ENCODE data around the gene LAMC2.
"Not testable (repeated sequence)": the region's sequence is repeated elsewhere in the genome, so short reads cannot be mapped to it uniquely, and the experiment has no call there.

The LAMC2 gene

DNA sequence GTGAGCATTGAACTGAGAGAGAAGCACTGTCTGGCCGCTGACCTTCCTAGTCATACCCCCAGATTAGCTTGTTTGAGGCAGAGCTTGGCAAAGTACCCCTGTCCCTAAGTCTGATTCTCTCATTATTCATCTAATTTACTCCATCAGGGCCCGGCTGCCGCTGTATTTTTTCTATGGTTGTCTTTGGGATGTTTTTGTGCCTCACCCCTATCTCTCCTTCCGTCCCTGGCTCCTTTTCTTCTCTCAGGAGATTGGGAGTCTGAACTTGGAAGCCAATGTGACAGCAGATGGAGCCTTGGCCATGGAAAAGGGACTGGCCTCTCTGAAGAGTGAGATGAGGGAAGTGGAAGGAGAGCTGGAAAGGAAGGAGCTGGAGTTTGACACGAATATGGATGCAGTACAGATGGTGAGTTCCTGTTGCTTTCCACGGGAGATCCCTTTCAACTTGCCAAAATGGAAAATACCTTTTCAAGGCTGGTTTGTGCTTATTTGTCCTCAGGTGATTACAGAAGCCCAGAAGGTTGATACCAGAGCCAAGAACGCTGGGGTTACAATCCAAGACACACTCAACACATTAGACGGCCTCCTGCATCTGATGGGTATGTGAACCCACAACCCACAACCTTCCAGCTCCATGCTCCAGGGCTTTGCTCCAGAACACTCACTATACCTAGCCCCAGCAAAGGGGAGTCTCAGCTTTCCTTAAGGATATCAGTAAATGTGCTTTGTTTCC lies 53.9 kb downstream of the LAMC2 start:
- DNase-seq = no peak

DNA sequence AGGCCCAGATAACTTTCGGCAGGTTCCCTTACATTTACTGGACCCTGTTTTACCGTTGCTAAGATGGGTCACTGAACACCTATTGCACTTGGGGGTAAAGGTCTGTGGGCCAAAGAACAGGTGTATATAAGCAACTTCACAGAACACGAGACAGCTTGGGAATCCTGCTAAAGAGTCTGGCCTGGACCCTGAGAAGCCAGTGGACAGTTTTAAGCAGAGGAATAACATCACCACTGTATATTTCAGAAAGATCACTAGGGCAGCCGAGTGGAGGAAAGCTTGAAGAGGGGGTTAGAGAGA lies 54.4 kb downstream of the LAMC2 start:
- DNase-seq = no peak

DNA sequence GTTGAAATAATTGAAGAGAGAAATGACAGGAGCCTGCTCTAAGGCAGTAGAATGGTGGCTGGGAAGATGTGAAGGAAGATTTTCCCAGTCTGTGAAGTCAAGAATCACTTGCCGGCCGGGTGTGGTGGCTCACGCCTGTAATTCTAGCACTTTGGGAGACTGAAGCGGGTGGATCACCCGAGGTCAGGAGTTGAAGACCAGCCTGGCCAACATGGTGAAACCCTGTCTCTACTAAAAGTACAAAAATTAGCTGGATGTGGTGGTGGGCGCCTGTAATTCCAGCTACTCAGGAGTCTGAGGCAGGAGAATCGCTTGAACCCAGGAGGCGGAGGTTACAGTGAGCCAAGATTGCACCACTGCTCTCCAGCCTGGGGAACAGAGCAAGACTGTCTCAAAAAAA lies 54.8 kb downstream of the LAMC2 start:
- DNase-seq = not testable (repeated sequence)

DNA sequence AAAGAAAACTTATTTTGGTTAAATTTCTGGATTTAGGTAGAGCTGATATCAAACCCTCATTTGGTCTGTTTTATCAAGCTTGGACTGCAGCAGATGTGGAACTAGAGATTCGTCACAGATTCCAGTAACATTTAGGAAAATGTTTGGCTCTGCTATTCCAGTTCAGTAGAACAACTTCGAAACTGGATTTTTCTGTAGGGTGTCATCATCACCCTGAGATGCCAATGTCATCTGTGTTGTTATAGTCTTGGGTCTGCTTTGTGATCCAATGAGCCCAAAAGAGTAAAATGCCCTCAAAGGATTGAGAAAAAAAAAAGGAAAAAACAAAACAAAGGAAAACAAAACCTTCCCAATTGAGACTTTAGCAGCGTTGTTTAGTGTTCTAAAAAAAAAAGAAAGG lies 55.4 kb downstream of the LAMC2 start:
- DNase-seq = no peak

DNA sequence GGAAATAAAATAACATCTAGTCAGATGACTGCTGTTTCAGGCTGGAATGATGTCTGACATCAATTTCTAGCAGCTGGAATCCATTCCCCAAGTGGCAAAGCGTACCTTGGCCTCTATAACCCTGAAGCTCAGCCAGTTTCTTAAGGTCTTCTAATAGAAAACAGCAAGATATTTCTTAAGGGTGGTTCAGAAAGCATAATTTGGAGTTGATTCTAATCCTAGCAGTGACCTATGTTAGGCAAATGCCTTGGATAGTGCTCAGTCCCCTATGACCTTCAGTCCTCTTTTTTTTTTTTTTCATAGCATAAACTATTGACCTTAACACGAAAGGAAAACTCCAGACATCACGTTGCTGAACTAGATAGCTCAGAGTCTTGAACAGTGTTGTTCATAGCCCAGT lies 56.5 kb downstream of the LAMC2 start:
- no peak for DNase-seq

DNA sequence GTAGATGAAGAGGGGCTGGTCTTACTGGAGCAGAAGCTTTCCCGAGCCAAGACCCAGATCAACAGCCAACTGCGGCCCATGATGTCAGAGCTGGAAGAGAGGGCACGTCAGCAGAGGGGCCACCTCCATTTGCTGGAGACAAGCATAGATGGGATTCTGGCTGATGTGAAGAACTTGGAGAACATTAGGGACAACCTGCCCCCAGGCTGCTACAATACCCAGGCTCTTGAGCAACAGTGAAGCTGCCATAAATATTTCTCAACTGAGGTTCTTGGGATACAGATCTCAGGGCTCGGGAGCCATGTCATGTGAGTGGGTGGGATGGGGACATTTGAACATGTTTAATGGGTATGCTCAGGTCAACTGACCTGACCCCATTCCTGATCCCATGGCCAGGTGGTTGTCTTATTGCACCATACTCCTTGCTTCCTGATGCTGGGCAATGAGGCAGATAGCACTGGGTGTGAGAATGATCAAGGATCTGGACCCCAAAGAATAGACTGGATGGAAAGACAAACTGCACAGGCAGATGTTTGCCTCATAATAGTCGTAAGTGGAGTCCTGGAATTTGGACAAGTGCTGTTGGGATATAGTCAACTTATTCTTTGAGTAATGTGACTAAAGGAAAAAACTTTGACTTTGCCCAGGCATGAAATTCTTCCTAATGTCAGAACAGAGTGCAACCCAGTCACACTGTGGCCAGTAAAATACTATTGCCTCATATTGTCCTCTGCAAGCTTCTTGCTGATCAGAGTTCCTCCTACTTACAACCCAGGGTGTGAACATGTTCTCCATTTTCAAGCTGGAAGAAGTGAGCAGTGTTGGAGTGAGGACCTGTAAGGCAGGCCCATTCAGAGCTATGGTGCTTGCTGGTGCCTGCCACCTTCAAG lies 57.3 kb downstream of the LAMC2 start:
- DNase-seq = no peak

DNA sequence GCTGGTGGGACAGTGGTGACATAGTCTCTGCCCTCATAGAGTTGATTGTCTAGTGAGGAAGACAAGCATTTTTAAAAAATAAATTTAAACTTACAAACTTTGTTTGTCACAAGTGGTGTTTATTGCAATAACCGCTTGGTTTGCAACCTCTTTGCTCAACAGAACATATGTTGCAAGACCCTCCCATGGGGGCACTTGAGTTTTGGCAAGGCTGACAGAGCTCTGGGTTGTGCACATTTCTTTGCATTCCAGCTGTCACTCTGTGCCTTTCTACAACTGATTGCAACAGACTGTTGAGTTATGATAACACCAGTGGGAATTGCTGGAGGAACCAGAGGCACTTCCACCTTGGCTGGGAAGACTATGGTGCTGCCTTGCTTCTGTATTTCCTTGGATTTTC lies 58.4 kb downstream of the LAMC2 start:
- DNase-seq = no peak

DNA sequence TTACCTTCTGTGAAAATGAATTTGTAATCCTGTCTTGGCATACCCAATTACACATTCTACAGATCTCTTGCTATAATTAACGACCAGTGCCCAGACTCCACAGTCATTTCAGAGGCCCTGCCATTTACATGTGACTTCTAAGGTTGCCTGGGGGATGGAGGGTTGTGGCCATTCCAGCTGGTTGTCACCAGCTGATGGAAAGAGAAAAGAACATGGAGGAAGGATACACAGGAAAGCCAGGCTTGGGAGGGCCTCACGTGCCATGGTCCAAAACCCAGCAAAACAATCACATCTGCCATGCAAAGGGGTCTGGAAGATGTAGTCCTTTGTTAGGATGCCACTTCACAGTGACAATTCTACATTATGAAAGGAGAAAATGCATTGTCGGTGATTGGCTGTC lies 59.3 kb downstream of the LAMC2 start:
- DNase-seq = no peak

DNA sequence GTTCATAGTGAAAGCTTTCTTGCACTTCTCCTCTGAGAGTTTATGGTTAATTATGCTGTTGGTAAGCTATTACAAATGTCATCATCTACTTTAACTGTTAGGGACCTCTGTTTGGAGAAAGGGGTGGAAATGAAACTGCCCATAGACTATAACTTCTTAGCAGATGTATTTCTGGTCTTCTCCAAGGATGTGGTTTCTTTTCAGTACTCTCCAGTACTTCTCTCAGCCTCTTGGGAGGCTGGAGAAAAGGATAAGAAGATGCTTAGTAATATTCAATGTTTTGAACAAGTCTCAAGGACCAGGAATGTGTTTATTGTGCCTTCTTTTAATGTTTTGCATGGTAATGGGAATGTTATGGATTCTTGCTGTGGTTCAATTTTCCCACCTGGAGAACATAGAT lies 60.4 kb downstream of the LAMC2 start:
- DNase-seq = no peak

DNA sequence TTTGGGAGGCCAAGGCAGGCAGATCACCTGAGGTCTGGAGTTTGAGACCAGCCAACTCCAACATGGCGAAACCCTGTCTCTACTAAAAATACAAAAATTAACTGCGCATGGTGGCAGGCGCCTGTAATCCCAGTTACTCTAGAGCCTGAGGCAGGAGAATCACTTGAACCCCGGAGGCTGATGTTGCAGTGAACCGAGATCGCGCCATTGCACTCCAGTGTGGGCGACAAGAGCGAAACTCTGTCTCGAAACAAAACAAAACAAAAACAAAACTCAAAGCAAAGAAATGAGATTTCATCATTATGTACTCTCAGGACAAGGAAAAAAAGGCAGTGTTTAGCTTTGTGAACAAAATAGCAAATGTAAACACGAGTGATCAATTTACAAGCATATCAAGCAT lies 61.0 kb downstream of the LAMC2 start:
- no peak for DNase-seq

DNA sequence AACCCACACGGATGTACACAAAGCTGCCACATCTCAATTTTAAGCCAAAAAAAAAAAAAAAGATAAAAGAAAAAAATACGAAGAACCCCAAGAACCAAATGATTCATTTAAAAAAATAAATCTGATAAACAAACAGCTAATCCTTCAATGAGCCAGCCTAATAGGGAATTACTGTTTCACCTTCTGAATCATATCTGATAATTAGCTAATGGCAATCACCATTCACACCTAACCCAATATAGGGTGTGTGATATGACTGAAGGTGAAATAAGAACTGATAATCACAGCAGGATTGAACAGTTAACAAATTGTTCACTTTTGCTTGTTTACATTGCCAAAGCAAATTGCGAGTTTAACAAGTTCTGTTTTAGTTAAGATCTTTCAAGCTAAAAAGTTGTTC lies 61.4 kb downstream of the LAMC2 start:
- no peak for DNase-seq

DNA sequence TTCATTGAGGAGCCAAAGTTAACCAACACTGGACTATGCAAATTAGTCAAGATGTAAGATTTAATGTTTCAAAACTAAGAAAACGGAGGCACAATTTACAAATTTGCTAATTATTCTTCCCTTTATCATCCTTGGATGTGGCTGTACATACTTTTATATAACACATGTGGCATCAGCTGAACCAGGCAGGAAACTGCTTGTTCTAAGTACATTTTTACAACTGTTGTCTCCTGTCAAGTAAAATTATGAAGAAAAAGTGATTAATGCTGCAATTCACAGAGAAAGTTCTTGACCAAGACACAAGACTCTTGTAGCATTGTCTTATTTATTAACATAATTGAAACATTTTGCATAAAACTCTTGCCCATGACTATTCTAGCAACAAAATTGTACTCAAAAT lies 61.9 kb downstream of the LAMC2 start:
- no peak for DNase-seq

DNA sequence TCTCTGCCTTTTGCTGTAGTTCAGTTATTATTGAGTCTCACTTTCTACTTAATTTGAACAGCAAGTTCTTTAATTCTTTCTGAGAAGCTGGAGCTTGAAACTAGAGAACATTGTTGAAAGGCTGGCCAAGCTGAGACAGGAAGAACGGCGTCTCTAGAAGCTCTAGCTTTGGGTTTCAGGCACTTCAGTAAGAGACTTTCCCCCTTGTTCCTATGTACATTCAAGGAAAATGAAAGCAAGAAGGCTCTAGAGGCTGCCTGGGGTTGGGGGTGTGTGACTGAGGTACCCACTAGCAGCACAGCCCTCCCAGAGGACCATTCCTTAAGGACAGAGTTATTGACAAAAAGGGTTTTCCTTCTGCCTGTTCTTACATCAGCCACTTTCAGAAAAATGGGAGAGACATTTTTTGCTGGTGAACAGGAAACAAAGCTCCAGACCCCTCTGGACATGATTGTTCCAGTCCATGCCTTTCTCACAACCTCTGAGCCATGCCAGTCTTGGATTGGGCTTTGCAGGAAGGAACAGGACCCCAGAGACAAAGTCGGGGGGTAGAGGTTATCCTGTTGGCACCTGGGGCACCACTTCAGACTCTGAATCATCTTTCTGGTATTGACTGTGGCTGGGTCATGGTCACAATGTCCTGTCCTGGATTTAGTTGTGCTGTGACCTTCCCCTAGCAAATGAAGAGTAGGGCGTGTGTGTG lies 63.1 kb downstream of the LAMC2 start:
- no peak for DNase-seq

DNA sequence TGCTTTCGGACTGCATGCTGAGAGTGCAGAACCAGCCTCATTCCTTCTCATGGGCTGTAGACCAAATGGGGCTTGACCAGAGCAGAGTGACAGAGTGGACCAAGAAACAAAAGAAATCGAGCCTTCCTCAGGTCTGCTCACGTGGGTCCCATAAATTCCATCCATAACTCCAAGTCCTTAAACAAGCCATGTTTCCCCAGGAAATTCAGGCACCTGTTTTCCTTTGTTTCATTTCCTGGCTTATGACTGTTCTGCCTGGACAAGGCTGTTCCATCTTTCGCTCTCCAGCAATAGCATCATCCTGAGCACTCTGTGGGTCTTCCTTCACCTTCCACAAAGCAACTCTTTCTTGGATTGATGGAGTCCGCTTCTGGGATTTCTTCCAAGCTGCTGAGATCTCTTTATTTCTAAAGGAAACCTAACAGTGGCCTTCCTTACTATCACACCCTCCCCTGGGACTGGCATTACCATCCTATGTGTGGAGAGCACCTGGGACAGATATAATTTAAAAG lies 63.9 kb downstream of the LAMC2 start:
- DNase-seq = no peak

DNA sequence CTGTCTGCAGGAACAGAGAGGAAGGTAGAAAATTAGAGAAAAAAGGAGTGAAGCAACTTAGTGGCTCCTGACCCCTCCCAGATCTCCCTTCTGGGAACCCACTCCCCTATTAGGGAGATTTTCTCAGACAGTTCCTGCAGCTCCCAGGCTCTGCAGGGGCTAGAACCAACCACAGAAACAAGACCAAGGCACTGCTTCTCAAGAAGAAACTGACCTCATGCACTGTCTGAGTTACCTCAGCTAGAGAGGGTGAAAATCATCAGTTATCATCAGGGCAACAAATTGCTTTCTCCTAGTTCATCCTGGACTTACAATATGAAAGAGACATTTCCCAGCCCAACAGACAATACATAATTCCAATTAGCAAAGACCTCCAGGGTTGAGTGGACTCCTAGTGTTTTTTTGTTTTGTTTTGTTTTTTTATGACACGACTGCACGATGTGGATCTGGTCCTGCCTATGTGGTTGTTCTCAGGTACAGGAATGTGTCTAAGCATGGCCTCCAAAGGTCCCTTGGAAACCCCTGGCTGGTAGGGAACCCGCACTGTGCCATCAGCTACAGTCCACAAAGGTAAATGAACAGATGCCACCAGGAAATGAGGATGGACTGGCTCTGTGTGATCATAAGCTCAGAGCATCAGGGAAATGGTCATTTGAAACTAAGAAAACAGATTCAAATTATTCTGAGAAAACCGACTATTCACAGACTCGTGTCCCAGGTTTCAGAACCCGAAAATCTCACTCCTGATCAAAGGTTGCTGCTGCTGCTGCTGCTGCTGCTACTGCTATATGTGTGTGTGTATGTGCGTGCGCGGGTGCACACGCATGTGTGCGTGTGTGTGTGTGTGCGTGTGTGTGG lies 65.3 kb downstream of the LAMC2 start:
- DNase-seq = no peak

DNA sequence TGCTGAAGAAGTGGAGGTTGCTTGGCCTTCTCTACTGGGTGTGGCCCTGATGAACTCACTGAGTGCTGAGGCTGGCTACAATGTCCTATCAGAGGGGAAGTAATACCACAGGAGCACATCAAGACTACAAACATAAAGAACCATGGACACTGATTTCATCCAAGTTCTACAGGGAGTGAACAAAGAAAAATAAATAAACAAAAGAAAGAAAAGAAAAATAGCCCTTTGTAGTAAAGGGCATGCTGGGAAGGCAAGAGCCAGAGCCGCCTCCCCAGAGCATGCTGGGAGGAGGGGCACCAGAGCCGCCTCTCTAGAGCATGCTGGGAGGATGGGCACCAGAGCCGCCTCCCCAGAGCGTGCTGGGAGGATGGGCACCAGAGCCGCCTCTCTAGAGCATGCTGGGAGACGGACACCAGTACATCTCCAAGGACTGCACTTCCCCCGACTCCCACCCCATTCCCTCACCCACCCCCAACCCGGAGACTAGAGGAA lies 65.9 kb downstream of the LAMC2 start:
- no peak for DNase-seq

DNA sequence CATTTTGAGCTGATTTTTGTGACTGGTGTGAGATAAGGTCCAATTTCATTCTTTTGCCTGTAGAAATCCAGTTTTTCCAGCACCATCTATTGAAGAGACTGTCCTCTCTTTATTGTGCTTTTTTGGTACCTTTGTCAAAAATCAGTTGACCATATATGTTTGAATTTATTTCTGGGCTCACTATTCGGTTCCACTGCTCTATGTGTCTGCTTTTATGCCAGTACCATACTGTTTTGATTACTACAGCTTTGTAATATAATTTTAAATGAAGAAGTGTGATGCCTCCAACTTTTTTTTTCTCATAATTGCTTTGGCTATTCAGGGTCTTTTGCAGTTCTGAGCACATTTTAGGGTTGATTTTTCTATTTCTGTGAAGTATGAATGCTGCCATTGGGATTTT lies 69.0 kb downstream of the LAMC2 start:
- no peak for DNase-seq

DNA sequence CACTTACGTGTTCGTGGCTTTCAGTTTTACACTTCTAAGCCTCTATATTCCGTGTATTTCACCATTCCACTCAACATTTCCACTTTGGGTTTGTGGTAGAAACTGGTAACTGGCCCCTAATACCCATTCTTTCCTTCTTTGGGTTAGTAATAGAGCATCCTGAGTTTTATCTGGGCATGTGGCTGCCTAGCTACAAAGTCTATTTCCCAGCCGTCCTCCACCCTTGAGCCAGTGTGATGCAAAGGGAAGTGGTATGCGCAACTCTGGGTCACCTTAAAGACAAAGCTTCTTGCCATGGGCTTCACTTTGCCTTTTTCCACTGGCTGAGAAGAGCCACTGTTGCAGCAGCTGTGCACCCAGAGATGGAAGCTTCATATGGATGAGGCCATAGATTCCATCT lies 73.9 kb downstream of the LAMC2 start:
- no peak for DNase-seq

DNA sequence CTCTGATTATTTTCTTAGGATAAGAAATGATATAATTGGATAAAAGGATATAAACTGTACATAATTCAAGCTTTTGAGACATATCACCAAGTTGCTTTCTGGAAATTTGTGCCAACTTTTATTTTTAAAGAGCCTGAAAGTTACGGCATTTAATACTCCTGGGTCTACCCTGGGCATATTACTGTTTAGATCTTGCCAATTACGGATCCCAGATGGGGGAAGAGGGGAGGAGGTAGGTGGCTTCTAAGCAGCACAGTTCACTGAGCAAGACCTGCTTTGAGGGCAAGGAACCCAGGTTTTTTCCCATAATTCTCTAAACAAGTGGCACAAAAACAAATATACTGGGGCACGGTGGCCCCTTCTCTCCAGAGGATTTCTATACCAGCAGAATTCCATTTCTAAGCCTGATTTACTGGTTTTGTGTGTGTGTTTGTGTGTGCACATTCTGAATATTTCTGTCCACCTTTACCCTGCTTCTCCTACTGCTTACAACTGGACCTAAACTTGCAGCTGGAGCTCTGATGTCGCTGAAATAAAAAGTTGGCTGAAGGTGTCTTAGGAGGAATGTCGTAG lies 76.7 kb downstream of the LAMC2 start:
- no peak for DNase-seq

DNA sequence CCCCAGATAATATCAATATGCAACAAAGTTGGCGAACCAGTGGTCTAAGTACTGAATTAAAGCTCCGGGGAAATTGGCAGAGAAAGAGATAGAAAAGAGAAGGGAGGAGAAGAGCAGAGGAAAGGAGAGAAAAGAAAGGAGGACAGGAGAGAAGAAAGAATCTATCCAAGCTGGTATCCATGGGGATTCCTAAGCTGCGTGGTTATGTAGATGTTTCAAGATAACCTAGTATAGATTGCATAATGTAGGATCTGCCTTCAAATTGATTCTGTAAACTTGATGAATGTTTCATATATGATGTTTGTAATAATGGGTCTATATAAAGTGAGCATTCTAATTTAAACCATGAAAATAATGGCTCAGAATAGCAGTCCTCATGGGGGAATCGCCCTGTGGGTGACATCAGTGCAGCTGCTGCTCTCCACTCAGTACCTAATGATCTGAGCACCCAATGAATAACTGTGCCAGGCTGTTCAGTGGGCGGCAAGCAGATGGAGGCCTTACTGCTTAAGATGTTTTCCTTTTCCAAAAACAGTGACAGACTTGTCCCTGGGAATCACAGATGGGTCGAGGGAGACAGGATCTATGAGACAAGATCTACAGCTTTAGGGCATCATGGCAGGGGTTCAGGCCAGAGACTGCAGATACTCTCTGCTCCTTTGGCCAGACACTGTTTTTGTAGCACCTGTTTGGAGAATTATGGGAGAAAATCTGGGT lies 78.0 kb downstream of the LAMC2 start:
- DNase-seq = no peak

DNA sequence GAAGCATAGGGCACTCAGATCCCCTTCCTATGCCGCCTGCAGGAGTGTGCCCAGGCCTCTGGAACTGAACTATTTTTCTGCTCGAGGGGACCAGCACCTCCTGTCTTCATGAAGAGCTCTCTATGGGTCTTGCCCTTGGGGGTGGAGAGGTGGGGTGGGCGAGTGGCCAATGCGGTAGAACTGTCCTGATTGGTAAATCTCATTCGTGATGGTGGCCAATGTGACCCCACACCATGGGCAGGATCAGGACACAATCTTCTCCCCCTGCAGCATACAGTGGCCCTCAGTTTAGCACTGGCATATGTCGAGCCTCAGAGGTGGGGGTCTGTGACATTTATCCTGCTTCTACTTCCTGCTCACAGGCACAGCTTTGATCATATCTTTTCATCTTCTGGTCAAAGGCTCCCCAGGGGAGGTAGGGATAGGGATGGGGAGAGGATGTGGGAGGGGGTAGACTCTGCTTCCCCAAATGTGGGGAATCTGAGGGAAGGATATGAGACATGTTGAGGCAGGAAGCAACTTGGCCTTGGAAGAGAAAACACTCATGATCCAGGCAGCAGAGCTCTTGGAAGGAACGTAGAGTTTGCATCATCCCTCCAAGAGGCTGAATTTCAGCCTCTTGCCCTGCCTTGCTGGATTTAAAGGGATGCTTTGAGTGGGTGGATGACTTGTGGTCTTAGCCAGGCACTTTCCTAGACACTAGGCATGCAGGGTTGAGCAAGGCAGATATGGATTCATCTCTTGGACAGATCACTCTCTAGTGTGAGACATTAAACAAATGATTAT lies 81.8 kb downstream of the LAMC2 start:
- DNase-seq = no peak
